ENCODE data around the gene MRPL23. TPM values are rescaled to one million over a fixed set of nuclear protein-coding genes. Genes with fewer than 3 reads are reported as not detected.

MRPL23 gene
- total RNA-seq, 4 donors from 2014 or later, result 36.7 to 196 (median 101) TPM

DNA sequence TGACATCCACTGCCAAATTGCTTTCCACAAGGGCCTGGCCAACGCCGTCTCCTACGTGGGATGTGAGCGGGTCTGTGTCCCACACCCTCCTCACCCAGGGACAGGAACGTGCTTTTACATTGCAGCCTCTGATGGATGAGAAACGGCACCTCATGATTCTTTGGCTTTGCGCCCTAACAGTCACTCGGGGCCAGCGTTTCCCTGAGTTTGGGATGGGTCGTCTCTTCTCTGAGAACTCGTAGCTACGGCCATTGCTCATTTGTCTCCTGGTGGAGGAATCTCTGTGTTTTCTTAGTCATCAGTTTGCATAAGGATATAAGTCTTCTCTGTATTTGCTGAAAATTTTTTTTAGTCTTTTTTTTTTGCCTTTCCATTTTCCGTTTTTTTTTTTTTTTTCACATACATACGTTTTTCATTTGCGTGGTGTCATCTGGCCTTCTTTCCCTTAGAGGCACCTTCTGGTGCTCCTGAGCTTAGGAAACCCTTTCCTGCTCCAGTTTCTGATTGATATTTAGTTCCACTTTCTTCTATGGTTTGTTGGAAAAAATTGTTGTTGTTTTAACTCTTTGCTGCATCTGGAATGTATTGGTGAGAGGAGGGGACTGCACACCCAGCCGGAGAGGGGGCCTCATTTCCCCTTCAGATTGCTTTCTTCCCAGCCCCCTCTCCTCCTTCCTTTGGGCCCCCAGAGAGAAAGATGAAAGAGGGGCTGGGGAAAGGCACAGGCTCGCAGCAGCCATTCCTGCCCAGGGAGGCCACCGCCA lies 15.6 kb upstream of the MRPL23 start:
- H3K27me3 ChIP-seq, result no peaks in the 10 kb centered on the region
- H3K4me3 ChIP-seq, result no peak overlapping the region
- H3K4me1 ChIP-seq, result peaks cover 0 to 4% of the 10 kb centered on the region in 2 donors
- H3K36me3 ChIP-seq, result no peaks in the 10 kb centered on the region
- TF ChIP-seq POLR2A (IDR thresholded peaks at IDR 0.05), result no peak
- TF ChIP-seq, protein P1, sequence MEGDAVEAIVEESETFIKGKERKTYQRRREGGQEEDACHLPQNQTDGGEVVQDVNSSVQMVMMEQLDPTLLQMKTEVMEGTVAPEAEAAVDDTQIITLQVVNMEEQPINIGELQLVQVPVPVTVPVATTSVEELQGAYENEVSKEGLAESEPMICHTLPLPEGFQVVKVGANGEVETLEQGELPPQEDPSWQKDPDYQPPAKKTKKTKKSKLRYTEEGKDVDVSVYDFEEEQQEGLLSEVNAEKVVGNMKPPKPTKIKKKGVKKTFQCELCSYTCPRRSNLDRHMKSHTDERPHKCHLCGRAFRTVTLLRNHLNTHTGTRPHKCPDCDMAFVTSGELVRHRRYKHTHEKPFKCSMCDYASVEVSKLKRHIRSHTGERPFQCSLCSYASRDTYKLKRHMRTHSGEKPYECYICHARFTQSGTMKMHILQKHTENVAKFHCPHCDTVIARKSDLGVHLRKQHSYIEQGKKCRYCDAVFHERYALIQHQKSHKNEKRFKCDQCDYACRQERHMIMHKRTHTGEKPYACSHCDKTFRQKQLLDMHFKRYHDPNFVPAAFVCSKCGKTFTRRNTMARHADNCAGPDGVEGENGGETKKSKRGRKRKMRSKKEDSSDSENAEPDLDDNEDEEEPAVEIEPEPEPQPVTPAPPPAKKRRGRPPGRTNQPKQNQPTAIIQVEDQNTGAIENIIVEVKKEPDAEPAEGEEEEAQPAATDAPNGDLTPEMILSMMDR (IDR thresholded peaks at IDR 0.05), result no peak
- H3K9me3 ChIP-seq, result no peaks in the 10 kb centered on the region
- intact Hi-C loops (cut with DNase I; ENCODE audit: low total_unique reads), result no loop called here
- H3K27ac ChIP-seq, result peak overlapping the region; percentile 68 to 74
- DNase-seq, result peak; percentile 56 to 64

DNA sequence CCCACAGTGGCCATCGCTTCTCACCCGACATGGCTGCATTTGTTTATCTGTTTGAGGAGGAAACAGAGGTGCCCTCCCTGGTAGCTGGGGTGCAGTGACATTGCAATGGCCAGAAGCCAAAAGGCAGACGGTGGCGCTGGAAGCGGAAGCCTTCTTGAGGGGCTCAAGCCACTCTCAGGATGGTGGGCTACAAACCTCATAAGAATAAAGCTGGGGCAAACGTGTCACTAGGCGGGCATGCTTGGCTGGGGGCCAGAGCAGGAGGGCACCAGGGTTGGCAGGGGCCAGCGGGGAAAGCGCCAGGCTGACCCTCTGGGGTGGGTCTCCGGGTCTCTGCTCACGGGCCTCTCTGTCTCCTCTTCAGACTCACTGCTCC lies 15.0 kb upstream of the MRPL23 start:
- Histone ChIP-seq H3K4me1 (peaks cover 0 to 4% of the 10 kb centered on the region in 2 donors), H3K27me3 (no peaks in the 10 kb centered on the region), H3K27ac (peak overlapping the region; percentile 68 to 74), H3K36me3 (no peaks in the 10 kb centered on the region), H3K4me3 (no peak overlapping the region), H3K9me3 (no peaks in the 10 kb centered on the region)
- no peak for TF ChIP-seq POLR2A (IDR thresholded peaks at IDR 0.05)
- TF ChIP-seq, protein P1 (IDR thresholded peaks at IDR 0.05), result no peak
- intact Hi-C loops (cut with DNase I; ENCODE audit: low total_unique reads), result no loop called here
- DNase-seq, result peak in 1 of 2 donors; percentile 19

DNA sequence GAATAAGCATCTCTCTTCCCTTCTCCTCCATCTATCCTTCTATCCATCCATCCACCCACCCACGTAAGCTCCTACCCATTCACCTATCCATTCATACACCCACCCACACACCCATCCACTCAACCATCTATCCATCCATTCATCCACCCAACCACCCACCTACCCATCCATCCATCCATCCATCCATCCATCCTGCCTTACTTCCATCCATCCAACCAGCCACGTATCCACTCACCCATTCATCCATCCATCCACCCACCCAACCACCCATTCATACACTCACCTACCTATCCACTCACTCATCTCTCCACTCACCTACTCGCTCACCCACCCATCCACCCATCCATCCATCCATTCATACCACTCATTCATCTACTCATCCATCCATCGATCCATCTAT lies 14.5 kb upstream of the MRPL23 start:
- intact Hi-C loops (cut with DNase I; ENCODE audit: low total_unique reads), result no loop called here
- Histone ChIP-seq H3K27me3 (no peaks in the 10 kb centered on the region), H3K4me3 (no peak overlapping the region), H3K27ac (peak overlapping the region; percentile 68 to 74), H3K4me1 (peaks cover 0 to 4% of the 10 kb centered on the region in 2 donors), H3K9me3 (no peaks in the 10 kb centered on the region), H3K36me3 (no peaks in the 10 kb centered on the region)
- DNase-seq, result no peak
- TF ChIP-seq POLR2A (IDR thresholded peaks at IDR 0.05), result no peak
- TF ChIP-seq, protein P1 (IDR thresholded peaks at IDR 0.05), result no peak

DNA sequence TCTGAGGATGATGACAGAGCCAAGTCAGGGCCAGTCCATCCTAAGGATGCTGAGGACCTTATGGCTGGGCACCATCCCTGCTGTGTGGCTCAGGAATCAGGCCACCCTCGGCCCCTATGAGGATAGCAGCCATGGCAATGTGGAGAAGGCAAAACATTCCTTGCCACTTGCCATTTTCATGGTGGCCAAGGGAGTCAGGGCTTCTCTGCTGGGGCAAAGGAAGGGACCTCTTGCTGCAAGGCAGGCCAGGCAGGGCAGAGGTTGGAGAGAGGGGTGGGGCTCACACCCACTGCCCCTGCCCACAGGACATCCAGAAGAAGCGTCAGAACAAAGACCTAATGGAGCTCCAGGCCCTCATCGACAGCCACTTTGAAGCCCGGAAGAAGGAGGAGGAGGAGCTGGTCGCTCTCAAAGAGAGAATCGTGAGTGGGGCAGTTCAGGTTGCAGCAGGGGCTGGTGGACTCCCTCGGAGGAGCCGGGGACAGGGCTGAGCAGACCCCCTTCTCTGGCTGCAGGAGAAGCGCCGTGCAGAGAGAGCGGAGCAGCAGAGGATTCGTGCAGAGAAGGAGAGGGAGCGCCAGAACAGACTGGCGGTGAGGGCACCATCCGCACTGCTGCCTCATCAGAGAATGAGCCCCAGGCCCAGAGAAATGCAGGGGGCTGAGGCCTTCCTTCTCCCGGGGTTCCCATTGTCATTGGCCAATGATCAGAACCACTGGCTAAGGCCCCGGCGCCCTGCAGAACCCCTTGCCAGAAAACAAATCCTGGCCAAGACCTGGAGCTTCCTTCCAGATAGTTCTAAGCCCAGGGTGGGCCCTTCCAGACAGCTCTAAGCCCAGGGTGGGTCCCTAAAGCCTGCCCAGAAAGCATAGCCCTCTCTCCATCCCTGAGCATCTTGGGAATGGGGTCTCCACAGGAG lies 13.5 kb upstream of the MRPL23 start:
- Histone ChIP-seq H3K27me3 (no peaks in the 10 kb centered on the region), H3K4me3 (no peak overlapping the region), H3K9me3 (no peaks in the 10 kb centered on the region), H3K4me1 (peaks cover 0 to 5% of the 10 kb centered on the region in 2 donors), H3K27ac (no peak overlapping the region), H3K36me3 (no peaks in the 10 kb centered on the region)
- intact Hi-C loops (cut with DNase I; ENCODE audit: low total_unique reads), result no loop called here
- peak in 1 of 2 donors; percentile 14 for DNase-seq
- no peak for TF ChIP-seq POLR2A (IDR thresholded peaks at IDR 0.05)
- TF ChIP-seq, protein P1 (IDR thresholded peaks at IDR 0.05), result no peak

Data from uterus (tissue), 4 donors.